Measurements from ENCODE around the gene PIH1D1. TPM values are rescaled to one million over a fixed set of nuclear protein-coding genes. Genes with fewer than 3 reads are reported as not detected.

PIH1D1 gene
- total and polyA plus RNA-seq, 2 of the 13 experiments (the other 11 are each of a cell fraction or from before 2014, with no cell fraction given): 110 to 137 TPM

- WGBS (ENCODE audit: low lambda C conversion rate): 0% methylated on average over 2 of the region's 2 CpGs
- FAIRE-seq: no peak
Observed at GRCh38 chr19:49419173-49419572, 32.4 kb downstream of the PIH1D1 start.

More at GRCh38 chr19:49419173-49419572, 32.4 kb downstream of the PIH1D1 start:
- H3K9ac ChIP-seq (ENCODE audit: insufficient read depth, low read depth, low read length): no peak overlapping the region
- no peak for DNase-seq (ENCODE audit: low spot score)
- ATAC-seq: no peak
- ChIA-PET CTCF (ENCODE audit: low intra/inter-chr PET ratio, low total read pairs) (no interaction called here), POLR2A (no interaction called here)
- no peaks in the 10 kb centered on the region for H4K20me1 ChIP-seq (ENCODE audit: insufficient read depth, low read length)
- H3K4me2 ChIP-seq (ENCODE audit: low read depth, low read length): no peak overlapping the region
- H3K27me3 ChIP-seq (ENCODE audit: control insufficient read depth in 1 of 2, insufficient read depth in 2 of 2, low read length in 2 of 2): peaks cover 13 to 86% of the 10 kb centered on the region in 2 experiments
- TF ChIP-seq ZFP91 (CRISPR knock-in tag; IDR thresholded peaks at IDR 0.05; ENCODE audit: borderline replicate concordance) (no peak), ZNF280B (CRISPR knock-in tag; IDR thresholded peaks at IDR 0.05; ENCODE audit: borderline replicate concordance) (no peak), GABPB1 (CRISPR knock-in tag; IDR thresholded peaks at IDR 0.05) (no peak), BHLHE40 (IDR thresholded peaks at IDR 0.05; ENCODE audit: low read length) (no peak), CBFB (CRISPR knock-in tag; IDR thresholded peaks at IDR 0.05) (no peak)
- no peak overlapping the region for H3K4me3 ChIP-seq (replicated peaks in 1 of 3; ENCODE audit: insufficient read depth in 1 of 3, low read depth in 2 of 3, low read length in 3 of 3)
- H3K36me3 ChIP-seq (replicated peaks in 1 of 2; ENCODE audit: control insufficient read depth in 1 of 2, insufficient read depth in 2 of 2, low read length in 2 of 2): no peaks in the 10 kb centered on the region
- H3K27ac ChIP-seq (ENCODE audit: extremely low read length, insufficient read depth, low read length): no peak overlapping the region
- H3K79me2 ChIP-seq (ENCODE audit: insufficient read depth, low read length): no peaks in the 10 kb centered on the region
- intact Hi-C loops (cut with micrococcal nuclease; ENCODE audit: unreplicated experiment): no loop called here
- H3K9me3 ChIP-seq (ENCODE audit: low read length): no peaks in the 10 kb centered on the region
- no peak overlapping the region for H2AFZ ChIP-seq (ENCODE audit: low read length)
- in situ Hi-C loops (cut with HindIII; ENCODE audit: extremely low pct_ligation_motif_present, low pct_unique_long_range_greater_than_20kb): no loop called here
- no TSS peak for BruUV-seq (replicated peaks)
- H3K4me1 ChIP-seq (ENCODE audit: insufficient read depth, low read length): no peaks in the 10 kb centered on the region
